Measurements from ENCODE around the gene C6orf15.

GRCh38 chr6:31142361-31142761 lies 30.0 kb upstream of the C6orf15 start:
- no peak for TF ChIP-seq EZH2 (IDR thresholded peaks at IDR 0.05; ENCODE audit: borderline replicate concordance, low read length)
- TF ChIP-seq, protein P1, sequence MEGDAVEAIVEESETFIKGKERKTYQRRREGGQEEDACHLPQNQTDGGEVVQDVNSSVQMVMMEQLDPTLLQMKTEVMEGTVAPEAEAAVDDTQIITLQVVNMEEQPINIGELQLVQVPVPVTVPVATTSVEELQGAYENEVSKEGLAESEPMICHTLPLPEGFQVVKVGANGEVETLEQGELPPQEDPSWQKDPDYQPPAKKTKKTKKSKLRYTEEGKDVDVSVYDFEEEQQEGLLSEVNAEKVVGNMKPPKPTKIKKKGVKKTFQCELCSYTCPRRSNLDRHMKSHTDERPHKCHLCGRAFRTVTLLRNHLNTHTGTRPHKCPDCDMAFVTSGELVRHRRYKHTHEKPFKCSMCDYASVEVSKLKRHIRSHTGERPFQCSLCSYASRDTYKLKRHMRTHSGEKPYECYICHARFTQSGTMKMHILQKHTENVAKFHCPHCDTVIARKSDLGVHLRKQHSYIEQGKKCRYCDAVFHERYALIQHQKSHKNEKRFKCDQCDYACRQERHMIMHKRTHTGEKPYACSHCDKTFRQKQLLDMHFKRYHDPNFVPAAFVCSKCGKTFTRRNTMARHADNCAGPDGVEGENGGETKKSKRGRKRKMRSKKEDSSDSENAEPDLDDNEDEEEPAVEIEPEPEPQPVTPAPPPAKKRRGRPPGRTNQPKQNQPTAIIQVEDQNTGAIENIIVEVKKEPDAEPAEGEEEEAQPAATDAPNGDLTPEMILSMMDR (IDR thresholded peaks at IDR 0.05; ENCODE audit: low read length): no peak
